Smooth muscle cell (in vitro differentiated cells): Measurements from ENCODE around the gene CST8. TPM values are rescaled to one million over a fixed set of nuclear protein-coding genes. Genes with fewer than 3 reads are reported as not detected.

Experiments used
- DNase-seq: peaks from one replicate; lab custom pipeline; 2025; ENCODE audit not compliant: unreplicated experiment; lab: John Stamatoyannopoulos, UW
- H2AFZ ChIP-seq: fragments of 200-600 bp; sonication (generic); 2 replicates; pipeline ENCODE4 v1.6.0; 2016; ENCODE audit warnings: antibody characterized with exemption, low read depth, mild to moderate bottlenecking
- H3F3A ChIP-seq: fragments of 200-600 bp; sonication (generic); 2 replicates; pipeline ENCODE4 v1.6.0; 2017; ENCODE audit warnings: antibody characterized with exemption, low read depth
- H3K27ac ChIP-seq: fragments of 200-600 bp; sonication (generic); 2 replicates; pipeline ENCODE4 v1.5.1; 2016; ENCODE audit warnings: low read depth, mild to moderate bottlenecking
- H3K27me3 ChIP-seq: fragments of 200-600 bp; sonication (generic); 2 replicates; pipeline ENCODE4 v1.6.1; 2016; ENCODE audit warnings: low read depth, mild to moderate bottlenecking
- H3K36me3 ChIP-seq: fragments of 200-600 bp; sonication (generic); 2 replicates; pipeline ENCODE4 v1.5.1; 2016; ENCODE audit warnings: low read depth
- H3K4me1 ChIP-seq: fragments of 200-600 bp; sonication (generic); 2 replicates; pipeline ENCODE4 v1.5.1; 2016; ENCODE audit warnings: low read depth
- H3K4me2 ChIP-seq: fragments of 200-600 bp; sonication (generic); 2 replicates; pipeline ENCODE4 v1.6.0; 2016; ENCODE audit warnings: mild to moderate bottlenecking
- H3K4me3 ChIP-seq: fragments of 200-600 bp; sonication (generic); 2 replicates; pipeline ENCODE4 v1.5.1; 2016; ENCODE audit warnings: mild to moderate bottlenecking
- H3K79me2 ChIP-seq: fragments of 200-600 bp; sonication (generic); 2 replicates; pipeline ENCODE4 v1.6.0; 2016; ENCODE audit warnings: low read depth, mild to moderate bottlenecking
- H3K9ac ChIP-seq: fragments of 200-600 bp; sonication (generic); 2 replicates; pipeline ENCODE4 v1.6.0; 2016; ENCODE audit warnings: low read depth
- H3K9me3 ChIP-seq: fragments of 200-600 bp; sonication (generic); replicated peaks from 2 replicates; pipeline ENCODE4 v1.5.1; 2016; ENCODE audit warnings: low read depth
- H4K20me1 ChIP-seq: fragments of 200-600 bp; sonication (generic); 2 replicates; pipeline ENCODE4 v1.6.0; 2016; ENCODE audit warnings: low read depth
- WGBS: methylation state at CpG from one replicate; pipeline ENCODE4 v1.1.7; 2016; ENCODE audit warnings: low lambda C conversion rate; 5-methylcytosine and 5-hydroxymethylcytosine counted together
- polyA plus RNA-seq: library from polyadenylated mRNA; unstranded; fragments of >200 nt; fragmentation: Nextera tagmentation; extraction: Ambion mirVana; gene quantifications from 2 replicates; pipeline ENCODE4 v1.2.1, GENCODE V29; 2016
- total RNA-seq: library from RNA; depleted of rRNA; stranded (reverse); fragments of >200 nt; gene quantifications from 2 replicates; pipeline ENCODE4 v1.2.3, GENCODE V29; 2014
- TF ChIP-seq, protein P1 (sequence below): fragments of 200-600 bp; sonication (generic); IDR thresholded peaks from 2 replicates; pipeline ENCODE4 v1.5.1; 2017; ENCODE audit warnings: borderline replicate concordance, mild to moderate bottlenecking, antibody characterized with exemption; ENCODE audit not compliant: insufficient read depth, poor library complexity, severe bottlenecking

The CST8 gene, protein sequence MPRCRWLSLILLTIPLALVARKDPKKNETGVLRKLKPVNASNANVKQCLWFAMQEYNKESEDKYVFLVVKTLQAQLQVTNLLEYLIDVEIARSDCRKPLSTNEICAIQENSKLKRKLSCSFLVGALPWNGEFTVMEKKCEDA
- total RNA-seq (not detected in 2 replicates), polyA plus RNA-seq (not detected in 2 replicates)

DNA sequence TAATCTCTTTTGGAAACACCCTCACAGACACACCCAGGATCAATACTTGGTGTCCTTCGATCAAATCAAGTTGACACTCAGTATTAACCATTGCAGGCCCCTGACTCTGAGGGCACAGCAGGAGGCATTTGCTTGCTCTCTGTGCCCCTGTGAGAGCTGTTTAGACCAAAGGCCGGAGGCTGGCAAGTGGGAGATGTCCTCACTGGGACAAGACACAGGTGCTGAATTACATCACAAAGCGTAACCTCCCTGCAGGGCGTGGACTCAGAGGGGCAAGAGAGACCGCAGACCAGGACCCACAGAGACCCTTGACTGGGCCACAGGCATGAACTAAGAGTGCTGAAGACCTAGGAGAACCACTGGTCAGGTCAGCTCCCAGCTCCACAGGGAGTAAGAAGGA is at the start of gene CST8:
Gene CST8 (plus strand): TSS at position 301 of the 400 bp plus-strand sequence. CDS start 551 bp downstream, outside the sequence.
- Histone ChIP-seq H3K9me3 (no peaks in the 10 kb centered on the region), H2AFZ (no peak within 1 kb of the TSS), H4K20me1 (no peaks in the 10 kb centered on the region), H3K4me2 (no peak within 1 kb of the TSS), H3K4me3 (no peak within 1 kb of the TSS), H3K4me1 (no peaks in the 10 kb centered on the region), H3K36me3 (no peaks in the 10 kb centered on the region), H3K79me2 (no peaks in the 10 kb centered on the region), H3K27me3 (no peaks in the 10 kb centered on the region), H3F3A (no peaks in the 10 kb centered on the region), H3K9ac (no peak within 1 kb of the TSS), H3K27ac (no peak within 1 kb of the TSS)
- WGBS, result 96% methylated on average over 5 of the region's 5 CpGs
- TF ChIP-seq, protein P1, sequence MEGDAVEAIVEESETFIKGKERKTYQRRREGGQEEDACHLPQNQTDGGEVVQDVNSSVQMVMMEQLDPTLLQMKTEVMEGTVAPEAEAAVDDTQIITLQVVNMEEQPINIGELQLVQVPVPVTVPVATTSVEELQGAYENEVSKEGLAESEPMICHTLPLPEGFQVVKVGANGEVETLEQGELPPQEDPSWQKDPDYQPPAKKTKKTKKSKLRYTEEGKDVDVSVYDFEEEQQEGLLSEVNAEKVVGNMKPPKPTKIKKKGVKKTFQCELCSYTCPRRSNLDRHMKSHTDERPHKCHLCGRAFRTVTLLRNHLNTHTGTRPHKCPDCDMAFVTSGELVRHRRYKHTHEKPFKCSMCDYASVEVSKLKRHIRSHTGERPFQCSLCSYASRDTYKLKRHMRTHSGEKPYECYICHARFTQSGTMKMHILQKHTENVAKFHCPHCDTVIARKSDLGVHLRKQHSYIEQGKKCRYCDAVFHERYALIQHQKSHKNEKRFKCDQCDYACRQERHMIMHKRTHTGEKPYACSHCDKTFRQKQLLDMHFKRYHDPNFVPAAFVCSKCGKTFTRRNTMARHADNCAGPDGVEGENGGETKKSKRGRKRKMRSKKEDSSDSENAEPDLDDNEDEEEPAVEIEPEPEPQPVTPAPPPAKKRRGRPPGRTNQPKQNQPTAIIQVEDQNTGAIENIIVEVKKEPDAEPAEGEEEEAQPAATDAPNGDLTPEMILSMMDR, result no peak
- DNase-seq, result no peak

DNA sequence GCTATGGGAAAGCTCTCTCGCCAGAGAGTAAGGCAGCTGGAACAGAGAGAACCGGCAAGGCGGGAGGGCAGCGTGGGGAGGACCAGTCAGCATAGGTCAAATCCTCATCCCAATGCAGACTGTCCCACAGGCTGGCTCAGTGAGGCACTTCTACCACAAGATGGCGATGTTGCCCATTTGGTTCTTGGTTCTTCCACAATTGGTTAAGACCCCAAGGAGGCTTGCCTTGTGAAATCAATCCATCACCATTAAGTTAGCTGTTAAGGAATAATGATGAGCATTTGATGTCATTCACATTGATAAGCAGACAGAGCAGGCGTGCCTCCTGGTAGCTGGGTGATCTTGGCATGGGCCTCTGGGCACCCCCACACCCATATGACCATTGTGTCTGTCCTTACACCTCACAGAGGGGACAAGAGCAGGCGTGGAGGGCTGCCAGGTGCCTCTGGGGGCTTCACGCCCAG is 49.0 kb upstream of the CST8 start:
- H3K4me1 ChIP-seq, result no peaks in the 10 kb centered on the region
- H2AFZ ChIP-seq, result no peak overlapping the region
- DNase-seq, result peak; percentile 36
- no peaks in the 10 kb centered on the region for H3K27me3 ChIP-seq
- H3K4me3 ChIP-seq, result no peak overlapping the region
- no peaks in the 10 kb centered on the region for H4K20me1 ChIP-seq
- whole genome bisulfite sequencing, result 25% methylated on average over 8 of the region's 8 CpGs
- TF ChIP-seq, protein P1, result peak; percentile 82
- H3K9me3 ChIP-seq, result no peaks in the 10 kb centered on the region
- H3K36me3 ChIP-seq, result no peaks in the 10 kb centered on the region
- no peak overlapping the region for H3K4me2 ChIP-seq
- no peak overlapping the region for H3K9ac ChIP-seq
- H3K79me2 ChIP-seq, result no peaks in the 10 kb centered on the region
- no peak overlapping the region for H3K27ac ChIP-seq
- H3F3A ChIP-seq, result no peaks in the 10 kb centered on the region

DNA sequence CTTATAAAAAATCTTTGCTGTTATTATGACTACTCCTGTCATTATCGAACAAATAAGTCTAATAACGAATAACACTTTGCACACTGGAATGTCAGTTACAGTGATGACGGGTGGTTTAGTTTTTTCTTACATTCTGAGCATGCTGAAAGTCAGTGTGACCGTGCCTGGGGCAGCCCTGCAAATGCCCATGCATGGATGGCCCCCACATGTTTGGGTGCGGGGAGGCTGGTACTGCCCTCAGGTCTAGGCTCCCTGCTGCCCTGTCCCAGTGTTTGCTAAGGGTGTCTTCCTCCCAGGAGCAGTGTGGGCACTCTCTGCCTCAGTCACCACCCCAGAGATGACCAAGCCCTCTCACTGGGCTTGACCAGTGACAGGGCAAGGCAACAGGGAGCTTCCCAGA is 48.5 kb upstream of the CST8 start:
- Histone ChIP-seq H3F3A (no peaks in the 10 kb centered on the region), H2AFZ (no peak overlapping the region), H3K27ac (no peak overlapping the region), H4K20me1 (no peaks in the 10 kb centered on the region), H3K27me3 (no peaks in the 10 kb centered on the region), H3K4me2 (no peak overlapping the region), H3K36me3 (no peaks in the 10 kb centered on the region), H3K79me2 (no peaks in the 10 kb centered on the region), H3K4me3 (no peak overlapping the region), H3K4me1 (no peaks in the 10 kb centered on the region), H3K9ac (no peak overlapping the region), H3K9me3 (no peaks in the 10 kb centered on the region)
- DNase-seq, result no peak
- TF ChIP-seq, protein P1, result no peak
- WGBS, result 85% methylated on average over 5 of the region's 5 CpGs

DNA sequence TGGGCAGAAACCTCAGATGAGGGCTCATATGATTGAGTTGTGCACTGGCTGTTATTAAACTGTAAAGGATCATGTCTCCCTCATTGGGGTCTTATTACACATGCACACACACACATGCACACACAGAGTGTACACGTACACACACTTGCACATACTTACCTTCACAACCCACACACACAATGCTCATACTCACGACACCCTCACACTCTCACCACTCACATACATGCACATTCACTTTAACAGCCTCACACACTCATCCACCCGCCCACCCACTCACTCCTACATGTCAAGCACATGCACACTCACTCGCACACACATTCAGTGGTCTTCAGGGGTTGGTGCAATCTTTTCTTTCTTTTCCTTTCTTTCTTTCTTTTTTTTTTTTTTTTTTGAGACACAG is 46.1 kb upstream of the CST8 start:
- Histone ChIP-seq H3K9ac (no peak overlapping the region), H3K27me3 (no peaks in the 10 kb centered on the region), H2AFZ (no peak overlapping the region), H3K4me1 (no peaks in the 10 kb centered on the region), H3K4me2 (no peak overlapping the region), H3K79me2 (no peaks in the 10 kb centered on the region), H3K9me3 (no peaks in the 10 kb centered on the region), H3K27ac (no peak overlapping the region), H3K4me3 (no peak overlapping the region), H3F3A (no peaks in the 10 kb centered on the region), H4K20me1 (no peaks in the 10 kb centered on the region), H3K36me3 (no peaks in the 10 kb centered on the region)
- no peak for DNase-seq
- WGBS, result 98% methylated on average over 4 of the region's 4 CpGs
- TF ChIP-seq, protein P1, result no peak
